ENCODE measurements around the gene NAB1.

DNA sequence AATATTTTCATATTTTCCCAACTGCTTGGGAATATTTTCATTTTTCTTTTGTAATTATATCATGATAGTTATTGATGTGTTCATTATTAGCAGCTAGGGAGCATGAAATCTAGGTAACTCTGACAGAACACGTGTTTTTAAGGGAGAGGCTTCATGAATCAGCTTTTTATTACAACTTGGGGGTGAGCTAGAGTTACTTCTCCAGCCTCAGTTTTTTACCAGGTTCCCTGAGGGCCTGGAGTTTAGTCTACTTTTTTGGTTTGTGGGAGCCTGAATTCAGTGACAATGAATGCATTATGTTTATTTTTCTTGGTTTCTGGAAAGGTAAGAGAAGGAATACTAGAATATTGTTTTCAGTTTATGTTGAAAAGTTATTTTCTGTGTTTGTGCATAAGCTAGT, 18.0 kb downstream of the NAB1 start:
- TF ChIP-seq, protein P1, sequence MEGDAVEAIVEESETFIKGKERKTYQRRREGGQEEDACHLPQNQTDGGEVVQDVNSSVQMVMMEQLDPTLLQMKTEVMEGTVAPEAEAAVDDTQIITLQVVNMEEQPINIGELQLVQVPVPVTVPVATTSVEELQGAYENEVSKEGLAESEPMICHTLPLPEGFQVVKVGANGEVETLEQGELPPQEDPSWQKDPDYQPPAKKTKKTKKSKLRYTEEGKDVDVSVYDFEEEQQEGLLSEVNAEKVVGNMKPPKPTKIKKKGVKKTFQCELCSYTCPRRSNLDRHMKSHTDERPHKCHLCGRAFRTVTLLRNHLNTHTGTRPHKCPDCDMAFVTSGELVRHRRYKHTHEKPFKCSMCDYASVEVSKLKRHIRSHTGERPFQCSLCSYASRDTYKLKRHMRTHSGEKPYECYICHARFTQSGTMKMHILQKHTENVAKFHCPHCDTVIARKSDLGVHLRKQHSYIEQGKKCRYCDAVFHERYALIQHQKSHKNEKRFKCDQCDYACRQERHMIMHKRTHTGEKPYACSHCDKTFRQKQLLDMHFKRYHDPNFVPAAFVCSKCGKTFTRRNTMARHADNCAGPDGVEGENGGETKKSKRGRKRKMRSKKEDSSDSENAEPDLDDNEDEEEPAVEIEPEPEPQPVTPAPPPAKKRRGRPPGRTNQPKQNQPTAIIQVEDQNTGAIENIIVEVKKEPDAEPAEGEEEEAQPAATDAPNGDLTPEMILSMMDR (IDR thresholded peaks at IDR 0.05; ENCODE audit: poor library complexity, severe bottlenecking) = no peak
- TF ChIP-seq, protein P2, sequence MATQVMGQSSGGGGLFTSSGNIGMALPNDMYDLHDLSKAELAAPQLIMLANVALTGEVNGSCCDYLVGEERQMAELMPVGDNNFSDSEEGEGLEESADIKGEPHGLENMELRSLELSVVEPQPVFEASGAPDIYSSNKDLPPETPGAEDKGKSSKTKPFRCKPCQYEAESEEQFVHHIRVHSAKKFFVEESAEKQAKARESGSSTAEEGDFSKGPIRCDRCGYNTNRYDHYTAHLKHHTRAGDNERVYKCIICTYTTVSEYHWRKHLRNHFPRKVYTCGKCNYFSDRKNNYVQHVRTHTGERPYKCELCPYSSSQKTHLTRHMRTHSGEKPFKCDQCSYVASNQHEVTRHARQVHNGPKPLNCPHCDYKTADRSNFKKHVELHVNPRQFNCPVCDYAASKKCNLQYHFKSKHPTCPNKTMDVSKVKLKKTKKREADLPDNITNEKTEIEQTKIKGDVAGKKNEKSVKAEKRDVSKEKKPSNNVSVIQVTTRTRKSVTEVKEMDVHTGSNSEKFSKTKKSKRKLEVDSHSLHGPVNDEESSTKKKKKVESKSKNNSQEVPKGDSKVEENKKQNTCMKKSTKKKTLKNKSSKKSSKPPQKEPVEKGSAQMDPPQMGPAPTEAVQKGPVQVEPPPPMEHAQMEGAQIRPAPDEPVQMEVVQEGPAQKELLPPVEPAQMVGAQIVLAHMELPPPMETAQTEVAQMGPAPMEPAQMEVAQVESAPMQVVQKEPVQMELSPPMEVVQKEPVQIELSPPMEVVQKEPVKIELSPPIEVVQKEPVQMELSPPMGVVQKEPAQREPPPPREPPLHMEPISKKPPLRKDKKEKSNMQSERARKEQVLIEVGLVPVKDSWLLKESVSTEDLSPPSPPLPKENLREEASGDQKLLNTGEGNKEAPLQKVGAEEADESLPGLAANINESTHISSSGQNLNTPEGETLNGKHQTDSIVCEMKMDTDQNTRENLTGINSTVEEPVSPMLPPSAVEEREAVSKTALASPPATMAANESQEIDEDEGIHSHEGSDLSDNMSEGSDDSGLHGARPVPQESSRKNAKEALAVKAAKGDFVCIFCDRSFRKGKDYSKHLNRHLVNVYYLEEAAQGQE (IDR thresholded peaks at IDR 0.05; ENCODE audit: borderline replicate concordance) = no peak
- TF ChIP-seq TAF1 (IDR thresholded peaks at IDR 0.05; ENCODE audit: low read depth) = no peak
- no peak for TF ChIP-seq SMC3 (conservative IDR thresholded peaks at IDR 0.05; ENCODE audit: poor library complexity)
